ENCODE data around the gene COL6A2.
"Not testable (repeated sequence)": the region's sequence is repeated elsewhere in the genome, so short reads cannot be mapped to it uniquely, and the experiment has no call there.

COL6A2 gene

GRCh38 chr21:46124926-46125845, 27.3 kb downstream of the COL6A2 start:
- DNase-seq (ENCODE audit: low read depth, low spot score): no peak

GRCh38 chr21:46125846-46126301, 28.0 kb downstream of the COL6A2 start:
- no peak for DNase-seq (ENCODE audit: low read depth, low spot score)

- DNase-seq (ENCODE audit: low read depth, low spot score): no peak
Measured at GRCh38 chr21:46126309-46127238, 28.7 kb downstream of the COL6A2 start.

GRCh38 chr21:46127239-46128105, 29.6 kb downstream of the COL6A2 start:
- DNase-seq (ENCODE audit: low read depth, low spot score): no peak

- no peak for DNase-seq (ENCODE audit: low read depth, low spot score)
Measured at GRCh38 chr21:46128106-46128932, 30.4 kb downstream of the COL6A2 start.

- DNase-seq (ENCODE audit: low read depth, low spot score): no peak
Measured at GRCh38 chr21:46128933-46129571, 31.1 kb downstream of the COL6A2 start.

- DNase-seq (ENCODE audit: low read depth, low spot score): no peak
Measured at GRCh38 chr21:46129846-46130651, 32.1 kb downstream of the COL6A2 start.

- DNase-seq (ENCODE audit: low read depth, low spot score): no peak
Measured at GRCh38 chr21:46130831-46131587, 33.1 kb downstream of the COL6A2 start.

- DNase-seq (ENCODE audit: low read depth, low spot score): no peak
Measured at GRCh38 chr21:46131588-46131837, 33.6 kb downstream of the COL6A2 start.

GRCh38 chr21:46131838-46132651, 34.1 kb downstream of the COL6A2 start:
- DNase-seq (ENCODE audit: low read depth, low spot score): no peak

- no peak for DNase-seq (ENCODE audit: low read depth, low spot score)
Measured at GRCh38 chr21:46135782-46136395, 38.0 kb downstream of the COL6A2 start.

GRCh38 chr21:46136739-46137349, 38.9 kb downstream of the COL6A2 start:
- no peak for DNase-seq (ENCODE audit: low read depth, low spot score)

- no peak for DNase-seq (ENCODE audit: low read depth, low spot score)
Measured at GRCh38 chr21:46137908-46138307, 40.0 kb downstream of the COL6A2 start.

GRCh38 chr21:46138383-46138970, 40.6 kb downstream of the COL6A2 start:
- no peak for DNase-seq (ENCODE audit: low read depth, low spot score)

GRCh38 chr21:46139686-46140085, 41.8 kb downstream of the COL6A2 start:
- no peak for DNase-seq (ENCODE audit: low read depth, low spot score)

GRCh38 chr21:46140352-46141003, 42.6 kb downstream of the COL6A2 start:
- not testable (repeated sequence) for DNase-seq (ENCODE audit: low read depth, low spot score)
